Epidermal melanocyte (primary cell): ENCODE results near the gene NAAA.
"Not testable (repeated sequence)": the region's sequence is repeated elsewhere in the genome, so short reads cannot be mapped to it uniquely, and the experiment has no call there.

Source experiments
- DNase-seq: peaks from one replicate; pipeline ENCODE4 v3.0.0; 2011; ENCODE audit warnings: low spot score; ENCODE audit not compliant: insufficient read length

The NAAA gene

GRCh38 chr4:75919920-75920319 is 20.9 kb downstream of the NAAA start:
- no peak for DNase-seq

DNA sequence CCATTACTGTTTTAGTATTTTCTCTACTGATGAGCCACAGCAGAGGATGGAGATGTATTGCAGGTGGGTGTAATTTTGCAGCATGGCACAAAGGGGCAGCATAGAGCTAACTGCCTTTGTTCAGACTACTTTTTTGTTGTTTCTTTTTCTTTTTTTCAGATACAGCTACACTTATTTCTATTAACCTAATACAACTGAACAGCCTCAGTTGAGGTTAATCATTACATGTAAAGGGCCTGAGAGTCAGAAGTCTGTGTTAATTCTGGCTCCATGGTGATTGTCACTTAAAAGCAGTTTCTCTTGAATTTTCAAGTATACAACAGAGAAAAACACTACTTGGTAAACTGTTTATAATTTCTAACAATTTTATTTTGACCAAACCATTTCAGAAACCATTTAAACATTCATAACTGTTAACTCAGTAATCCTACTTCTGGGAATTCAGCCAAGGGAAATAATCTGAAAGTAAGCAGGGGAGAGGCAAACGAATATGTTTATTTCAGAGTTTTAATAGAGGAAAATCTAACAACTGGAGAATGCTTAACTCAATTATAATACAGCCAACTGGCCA is 24.6 kb downstream of the NAAA start:
- DNase-seq, result peak; percentile 57

GRCh38 chr4:75912968-75913367 is 27.8 kb downstream of the NAAA start:
- DNase-seq, result no peak

- DNase-seq, result not testable (repeated sequence)
Observed at GRCh38 chr4:75910831-75911230, 30.0 kb downstream of the NAAA start.

- DNase-seq, result no peak
Observed at GRCh38 chr4:75909405-75909804, 31.4 kb downstream of the NAAA start.

DNA sequence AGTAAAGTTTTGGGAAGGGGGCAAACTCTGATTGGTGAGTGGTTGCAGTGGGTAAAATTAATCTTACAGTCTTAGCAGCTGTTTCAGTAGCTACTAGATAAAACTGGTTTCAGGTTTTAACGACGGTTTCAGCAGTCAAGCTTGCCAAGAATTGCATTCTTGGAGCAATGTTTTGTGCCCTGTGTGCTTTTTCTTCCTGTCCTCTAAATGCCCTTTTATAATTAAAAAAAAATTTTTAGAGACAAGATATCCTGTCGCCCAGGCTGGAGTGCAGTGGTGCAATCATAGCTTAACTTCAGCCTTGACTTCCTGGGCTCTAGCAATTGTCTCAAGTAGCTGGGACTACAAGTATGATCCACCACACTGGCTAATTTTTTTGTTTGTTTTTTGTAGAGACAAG is 32.3 kb downstream of the NAAA start:
- DNase-seq, result no peak

- DNase-seq, result no peak
Observed at GRCh38 chr4:75907966-75908365, 32.8 kb downstream of the NAAA start.

DNA sequence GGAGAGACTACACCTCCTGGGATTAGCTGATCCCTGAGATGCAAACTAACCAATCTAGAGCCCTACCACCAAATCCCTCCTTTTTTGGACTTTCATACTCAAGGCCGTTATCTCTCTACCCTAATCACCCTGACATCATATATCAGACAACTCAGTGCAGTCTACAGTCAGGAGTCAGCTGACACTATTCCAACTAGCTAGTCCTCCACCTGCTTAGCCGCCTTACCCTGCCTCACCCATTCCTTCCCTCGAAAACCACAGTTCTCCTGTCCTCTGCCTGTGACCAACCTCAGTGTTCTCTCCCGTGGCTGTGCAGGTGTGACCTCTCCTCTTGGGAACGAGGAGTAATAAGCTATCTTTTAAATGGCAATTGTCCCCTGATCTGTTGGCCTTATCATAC is 36.7 kb downstream of the NAAA start:
- DNase-seq, result no peak

GRCh38 chr4:75902352-75902751 is 38.5 kb downstream of the NAAA start, which contains the start of gene PPEF2:
PPEF2 (minus strand) TSS chr4:75902452; CDS start chr4:75896325, 6,127 bp downstream.
- no peak for DNase-seq

DNA sequence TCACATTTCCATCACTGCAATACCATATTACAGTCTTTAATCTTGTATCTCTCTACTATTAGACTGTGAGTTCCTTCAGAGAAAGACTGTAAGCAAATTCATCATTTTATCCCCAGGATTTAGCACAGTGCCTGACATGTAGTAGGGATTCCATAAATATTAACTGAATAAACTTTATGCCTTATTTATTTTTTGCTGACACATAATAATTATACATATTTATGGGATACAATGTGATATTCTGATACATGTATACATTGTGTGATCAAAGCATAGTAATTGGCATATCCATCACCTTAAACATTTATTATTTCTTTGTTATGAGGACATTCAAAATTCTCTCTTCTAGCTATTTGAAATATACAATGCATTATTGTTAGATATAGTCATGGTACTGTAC is 42.3 kb downstream of the NAAA start:
- DNase-seq, result no peak

- no peak for DNase-seq
Observed at GRCh38 chr4:75895744-75896314, 45.0 kb downstream of the NAAA start.

- no peak for DNase-seq
Observed at GRCh38 chr4:75892508-75892907, 48.3 kb downstream of the NAAA start.

DNA sequence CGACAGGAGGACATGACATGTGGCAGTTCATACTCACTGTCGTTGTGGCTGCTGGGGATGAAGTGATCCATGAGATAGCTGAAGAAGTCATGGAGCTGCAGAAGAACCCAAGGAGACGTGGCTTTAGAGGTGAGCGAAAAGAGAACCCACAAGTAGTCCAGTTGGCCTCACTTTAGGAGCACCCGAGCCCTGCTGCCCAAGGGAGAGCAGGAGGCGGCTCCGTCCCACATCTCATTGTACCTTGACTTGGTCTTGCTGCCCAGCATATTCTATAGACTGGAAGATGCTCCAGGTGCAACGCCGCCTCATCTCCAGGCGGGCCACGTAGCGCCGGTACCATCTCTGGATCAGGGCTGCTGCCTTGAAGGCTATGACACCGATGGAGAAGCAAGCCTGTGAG is 49.2 kb downstream of the NAAA start:
- no peak for DNase-seq

- DNase-seq, result no peak
Observed at GRCh38 chr4:75889537-75890199, 51.1 kb downstream of the NAAA start.

- no peak for DNase-seq
Observed at GRCh38 chr4:75886104-75886503, 54.7 kb downstream of the NAAA start.

DNA sequence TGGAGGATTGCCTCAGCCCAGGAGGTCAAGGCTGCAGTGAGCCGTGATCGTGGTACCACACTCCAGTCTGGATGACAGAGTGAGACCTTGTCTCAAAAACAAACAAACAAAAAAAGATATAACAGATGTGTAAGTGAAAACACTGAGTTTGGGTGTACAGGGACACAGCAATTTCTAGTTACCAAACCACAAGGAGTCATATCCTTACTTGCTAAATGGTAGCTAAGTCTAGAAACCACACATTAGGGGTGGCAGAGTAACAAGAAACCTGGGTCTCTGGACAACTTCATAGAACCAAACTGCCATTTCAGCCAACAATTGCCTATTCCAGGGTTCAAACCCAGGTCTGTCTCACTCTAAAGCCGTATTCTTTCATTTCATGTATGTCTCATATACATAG is 59.3 kb downstream of the NAAA start:
- no peak for DNase-seq

GRCh38 chr4:75880278-75880677 is 60.5 kb downstream of the NAAA start:
- no peak for DNase-seq

DNA sequence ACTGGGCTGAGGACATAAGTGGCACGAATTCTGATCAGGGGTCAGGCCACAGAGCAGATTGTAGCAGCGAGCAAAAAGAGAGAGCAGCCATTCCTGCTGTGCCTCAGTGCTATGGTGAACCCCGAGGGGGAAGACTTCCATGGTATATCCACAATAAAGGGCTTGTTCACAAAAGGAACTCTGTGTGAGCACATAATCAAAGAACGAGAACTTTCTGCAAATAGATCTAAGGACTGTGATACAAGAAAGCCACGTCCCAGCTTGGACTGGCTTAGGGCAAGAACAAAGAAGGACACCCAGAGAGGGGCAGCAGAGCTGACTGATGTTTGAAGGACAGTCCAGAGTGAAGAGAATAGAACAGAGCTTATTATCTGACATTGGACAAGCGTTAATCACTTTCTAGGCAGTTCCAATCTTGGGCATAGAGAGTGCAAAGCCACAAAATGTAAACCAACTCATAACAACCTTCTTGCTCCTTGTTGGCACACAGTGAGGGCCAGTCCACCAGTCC is 62.5 kb downstream of the NAAA start:
- DNase-seq, result peak; percentile 28

- no peak for DNase-seq
Observed at GRCh38 chr4:75876218-75876617, 64.6 kb downstream of the NAAA start.

DNA sequence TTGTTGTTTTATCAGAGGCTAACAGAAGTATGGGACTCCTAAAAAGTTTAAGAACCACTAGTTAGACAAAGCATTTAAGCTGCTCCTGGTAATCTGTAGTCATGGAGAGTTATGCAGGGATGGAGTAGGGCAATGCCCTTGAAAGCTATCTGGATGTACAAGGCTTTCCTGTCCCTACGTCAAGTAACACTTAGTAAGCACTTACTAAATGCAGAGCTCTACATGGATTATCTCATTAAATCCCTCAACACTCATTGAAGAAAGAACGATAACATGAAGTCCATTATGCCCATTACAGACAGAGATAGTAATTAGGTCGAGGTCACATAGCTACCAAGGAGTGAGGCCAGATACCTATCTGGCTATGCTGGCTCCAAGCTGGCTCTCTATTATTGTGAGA is 71.7 kb downstream of the NAAA start:
- no peak for DNase-seq

- no peak for DNase-seq
Observed at GRCh38 chr4:75867130-75867529, 73.7 kb downstream of the NAAA start.
